MM.1S (cell line): ENCODE results near the gene ZBTB8A.
A peak's percentile ranks its signal among the peaks of the same experiment; 100 is the strongest.

ENCODE experiments used
- DNase-seq: peaks from one replicate; pipeline ENCODE4 v3.0.0-alpha.2; 2015
- H2AFZ ChIP-seq: fragments of 300-600 bp; sonication (generic); 2 replicates; pipeline ENCODE4 v1.6.0; 2016; ENCODE audit warnings: antibody characterized with exemption, low read length
- H3F3A ChIP-seq: fragments of 300-600 bp; sonication (generic); 2 replicates; pipeline ENCODE4 v1.6.1; 2016; ENCODE audit warnings: mild to moderate bottlenecking, antibody characterized with exemption, low read length, moderate library complexity, mixed read lengths; ENCODE audit not compliant: insufficient read depth
- H3K27ac ChIP-seq: fragments of 300-600 bp; sonication (generic); 2 replicates; pipeline ENCODE4 v1.5.1; 2016; ENCODE audit warnings: mild to moderate bottlenecking, low read length
- H3K27me3 ChIP-seq: fragments of 300-600 bp; sonication (generic); replicated peaks from 2 replicates; pipeline ENCODE4 v1.6.0; 2016; ENCODE audit warnings: low read length; ENCODE audit not compliant: insufficient read depth
- H3K36me3 ChIP-seq: fragments of 300-600 bp; sonication (generic); replicated peaks from 2 replicates; pipeline ENCODE4 v1.6.1; 2016; ENCODE audit warnings: mild to moderate bottlenecking, low read length, mixed read lengths; ENCODE audit not compliant: insufficient read depth
- H3K4me1 ChIP-seq: fragments of 300-600 bp; sonication (generic); 2 replicates; pipeline ENCODE4 v1.6.1; 2016; ENCODE audit warnings: low read length, mixed read lengths
- H3K4me2 ChIP-seq: fragments of 300-600 bp; sonication (generic); 2 replicates; pipeline ENCODE4 v1.6.0; 2016; ENCODE audit warnings: low read depth, low read length
- H3K4me3 ChIP-seq: fragments of 300-600 bp; sonication (generic); 2 replicates; pipeline ENCODE4 v1.5.1; 2016; ENCODE audit warnings: low read length, mixed read lengths
- H3K79me2 ChIP-seq: fragments of 300-600 bp; sonication (generic); 2 replicates; pipeline ENCODE4 v1.6.1; 2016; ENCODE audit warnings: mixed run types, low read length, mixed read lengths
- H3K9ac ChIP-seq: fragments of 300-600 bp; sonication (generic); 2 replicates; pipeline ENCODE4 v1.6.1; 2016; ENCODE audit warnings: low read length, mixed read lengths
- H3K9me2 ChIP-seq: fragments of 300-600 bp; sonication (generic); replicated peaks from 2 replicates; pipeline ENCODE4 v1.6.1; 2016; ENCODE audit warnings: mild to moderate bottlenecking, low read length, mixed read lengths; ENCODE audit not compliant: insufficient read depth
- H3K9me3 ChIP-seq: fragments of 300-600 bp; sonication (generic); replicated peaks from 2 replicates; pipeline ENCODE4 v1.6.1; 2016; ENCODE audit warnings: mild to moderate bottlenecking, low read length, mixed read lengths; ENCODE audit not compliant: insufficient read depth
- H4K20me1 ChIP-seq: fragments of 300-600 bp; sonication (generic); 2 replicates; pipeline ENCODE4 v1.6.1; 2016; ENCODE audit warnings: mild to moderate bottlenecking, low read length, moderate library complexity, mixed read lengths; ENCODE audit not compliant: insufficient read depth
- CTCF ChIP-seq: fragments of 300-600 bp; sonication (generic); IDR thresholded peaks from 2 replicates; pipeline ENCODE4 v1.5.1; 2016; ENCODE audit warnings: antibody characterized with exemption, low read length, mixed read lengths
- EZH2 ChIP-seq: fragments of 300-600 bp; sonication (generic); optimal IDR thresholded peaks from 2 replicates; pipeline ENCODE3; 2017; ENCODE audit warnings: low read depth, mild to moderate bottlenecking, antibody characterized with exemption, low read length, mixed read lengths
- EZH2phosphoT487 ChIP-seq: fragments of 300-600 bp; sonication (generic); IDR thresholded peaks from 2 replicates; pipeline ENCODE4 v1.6.1; 2018; ENCODE audit warnings: antibody characterized with exemption, low read length

ZBTB8A gene

GRCh38 chr1:32538887-32539583, at the start of gene ZBTB8A:
Gene ZBTB8A (plus strand): TSS chr1:32539427. CDS start chr1:32592932, 53,505 bp downstream.
- Histone ChIP-seq H3K79me2 (0 out of 2 replicates have a peak, but pooled peaks cover 13% of the 10 kb centered on the region), H3K4me1 (peaks cover 8% of the 10 kb centered on the region; the same call in 1 of the 2 replicates), H3K36me3 (no peaks in the 10 kb centered on the region), H3K27me3 (0 out of 2 replicates have a peak, but pooled peaks cover 6% of the 10 kb centered on the region), H3K9me2 (no peaks in the 10 kb centered on the region), H3F3A (peaks cover 11% of the 10 kb centered on the region; the same call in 1 of the 2 replicates), H3K4me2 (peak within 1 kb of the TSS; percentile 79), H2AFZ (peak within 1 kb of the TSS; percentile 74), H3K9me3 (no peaks in the 10 kb centered on the region), H3K27ac (no peak within 1 kb of the TSS), H3K4me3 (peak within 1 kb of the TSS; percentile 72), H3K9ac (peak within 1 kb of the TSS; percentile 57; the same call in 1 of the 2 replicates), H4K20me1 (no peaks in the 10 kb centered on the region)
- TF ChIP-seq EZH2phosphoT487 (no peak), EZH2 (no peak), CTCF (no peak)
- DNase-seq = peak; percentile 48

- no peak for DNase-seq
- H3K9ac ChIP-seq = no peak overlapping the region
- H2AFZ ChIP-seq = no peak overlapping the region
- no peaks in the 10 kb centered on the region for H3F3A ChIP-seq
- H3K27ac ChIP-seq = no peak overlapping the region
- no peak overlapping the region for H3K4me2 ChIP-seq
- H3K27me3 ChIP-seq = no peaks in the 10 kb centered on the region
- no peaks in the 10 kb centered on the region for H4K20me1 ChIP-seq
- no peaks in the 10 kb centered on the region for H3K9me3 ChIP-seq
- H3K4me3 ChIP-seq = no peak overlapping the region
- no peaks in the 10 kb centered on the region for H3K9me2 ChIP-seq
- TF ChIP-seq CTCF (no peak), EZH2 (no peak), EZH2phosphoT487 (no peak)
- no peaks in the 10 kb centered on the region for H3K79me2 ChIP-seq
- H3K4me1 ChIP-seq = no peaks in the 10 kb centered on the region
- H3K36me3 ChIP-seq = no peaks in the 10 kb centered on the region
These were observed 49.3 kb upstream of the ZBTB8A start for GRCh38 chr1:32489774-32490454.

GRCh38 chr1:32491386-32491785, 47.8 kb upstream of the ZBTB8A start:
- no peak overlapping the region for H3K4me3 ChIP-seq
- H3K27ac ChIP-seq = no peak overlapping the region
- H2AFZ ChIP-seq = no peak overlapping the region
- no peak overlapping the region for H3K4me2 ChIP-seq
- H3F3A ChIP-seq = no peaks in the 10 kb centered on the region
- DNase-seq = no peak
- H3K27me3 ChIP-seq = no peaks in the 10 kb centered on the region
- H3K9ac ChIP-seq = no peak overlapping the region
- H3K36me3 ChIP-seq = no peaks in the 10 kb centered on the region
- TF ChIP-seq EZH2 (no peak), EZH2phosphoT487 (no peak), CTCF (no peak)
- no peaks in the 10 kb centered on the region for H3K4me1 ChIP-seq
- H3K9me3 ChIP-seq = no peaks in the 10 kb centered on the region
- H3K9me2 ChIP-seq = no peaks in the 10 kb centered on the region
- no peaks in the 10 kb centered on the region for H3K79me2 ChIP-seq
- no peaks in the 10 kb centered on the region for H4K20me1 ChIP-seq
